GM21717 (cell line): ENCODE results near the gene TLR1.
A peak's percentile ranks its signal among the peaks of the same experiment; 100 is the strongest.
"Not testable (repeated sequence)": the region's sequence is repeated elsewhere in the genome, so short reads cannot be mapped to it uniquely, and the experiment has no call there.

Source experiments
- ATAC-seq: cut with Tn5 transposase; IDR thresholded peaks from one replicate; pipeline ENCODE4 v1.9.1; 2021; ENCODE audit warnings: mild to moderate bottlenecking, moderate library complexity; ENCODE audit not compliant: unreplicated experiment

Gene TLR1

DNA sequence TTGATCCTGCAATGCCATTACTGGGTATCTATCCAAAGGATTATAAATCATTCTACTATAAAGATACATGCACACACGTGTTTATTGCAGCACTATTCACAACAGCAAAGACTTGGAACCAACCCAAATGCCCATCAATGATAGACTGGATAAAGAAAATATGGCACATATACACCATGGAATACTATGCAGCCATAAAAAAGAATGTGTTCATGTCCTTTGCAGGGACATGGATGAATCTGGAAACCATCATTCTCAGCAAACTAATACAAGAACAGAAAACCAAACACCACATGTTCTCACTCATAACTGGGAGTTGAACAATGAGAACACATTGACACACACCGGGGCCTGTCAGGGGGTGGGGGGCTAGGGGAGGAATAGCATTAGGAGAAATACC is 26.7 kb downstream of the TLR1 start:
- not testable (repeated sequence) for ATAC-seq

DNA sequence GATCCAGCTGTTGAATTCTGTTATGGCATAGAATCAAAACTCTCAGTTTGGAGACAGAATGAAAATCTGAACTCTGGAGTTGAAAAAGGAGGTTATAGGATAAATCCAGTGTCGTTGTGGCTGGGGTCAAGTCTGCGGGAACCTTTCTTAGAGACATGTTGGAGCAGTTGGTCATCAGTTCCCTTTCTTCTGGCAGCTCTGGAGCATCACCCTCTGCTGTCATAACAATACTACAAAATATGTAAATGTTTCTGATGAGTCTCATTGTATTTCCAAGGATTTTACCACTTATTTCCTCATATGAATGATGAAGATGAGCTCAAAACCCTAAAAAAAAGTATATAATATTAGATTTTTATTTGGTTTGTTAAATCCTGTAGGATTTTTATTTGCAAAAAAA is 29.3 kb downstream of the TLR1 start:
- no peak for ATAC-seq

DNA sequence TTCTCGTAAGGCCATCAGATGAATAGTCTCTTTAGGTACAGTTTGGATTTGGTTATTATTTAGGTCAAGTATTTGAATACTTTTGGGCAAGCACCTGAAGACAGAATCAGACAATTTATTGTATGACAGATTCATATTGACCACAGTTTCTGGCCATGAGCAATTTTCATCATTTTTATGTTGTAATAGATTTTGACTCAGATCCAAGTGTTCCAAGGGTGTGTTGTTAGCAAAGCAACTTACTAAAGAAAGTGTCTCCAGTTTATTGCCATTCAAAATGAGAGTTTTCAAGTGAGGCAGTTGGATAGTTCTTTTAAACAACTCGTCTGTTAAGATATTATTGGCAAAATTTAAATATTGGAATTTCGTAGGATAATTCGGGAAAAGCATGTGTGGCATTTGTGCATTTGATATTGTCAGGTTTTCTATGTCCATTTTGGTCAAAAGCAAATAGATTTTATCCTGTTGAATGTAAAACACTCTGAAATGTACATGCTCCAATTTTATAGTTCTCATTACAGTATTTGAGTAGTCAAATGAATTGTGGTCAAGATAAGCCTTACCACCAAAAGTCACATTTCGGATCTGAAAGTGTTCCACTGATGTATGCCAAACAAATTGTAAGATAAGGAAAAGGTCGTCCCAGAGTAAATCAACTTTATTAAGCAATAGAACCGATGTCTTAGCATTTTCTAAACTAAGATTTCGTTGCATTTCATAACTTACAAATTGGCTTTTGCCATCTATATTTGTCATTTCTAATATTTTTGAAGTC is 30.2 kb downstream of the TLR1 start:
- no peak for ATAC-seq

DNA sequence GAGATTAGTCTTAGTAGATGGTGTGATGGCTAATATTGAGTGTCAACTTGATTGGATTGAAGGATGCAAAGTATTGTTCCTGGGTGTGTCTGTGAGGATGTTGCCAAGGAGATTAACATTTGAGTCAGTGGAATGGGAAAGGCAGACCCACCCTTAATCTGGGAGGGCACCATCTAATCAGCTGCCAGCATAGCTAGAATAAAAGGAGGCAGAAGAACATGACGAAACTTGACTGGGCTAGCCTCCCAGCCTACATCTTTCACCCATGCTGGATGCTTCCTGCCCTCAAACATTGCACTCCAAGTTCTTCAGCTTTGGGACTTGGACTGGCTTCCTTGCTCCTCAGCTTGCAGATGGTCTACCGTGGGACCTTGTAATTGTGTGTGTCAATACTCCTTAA is 34.3 kb downstream of the TLR1 start:
- not testable (repeated sequence) for ATAC-seq

DNA sequence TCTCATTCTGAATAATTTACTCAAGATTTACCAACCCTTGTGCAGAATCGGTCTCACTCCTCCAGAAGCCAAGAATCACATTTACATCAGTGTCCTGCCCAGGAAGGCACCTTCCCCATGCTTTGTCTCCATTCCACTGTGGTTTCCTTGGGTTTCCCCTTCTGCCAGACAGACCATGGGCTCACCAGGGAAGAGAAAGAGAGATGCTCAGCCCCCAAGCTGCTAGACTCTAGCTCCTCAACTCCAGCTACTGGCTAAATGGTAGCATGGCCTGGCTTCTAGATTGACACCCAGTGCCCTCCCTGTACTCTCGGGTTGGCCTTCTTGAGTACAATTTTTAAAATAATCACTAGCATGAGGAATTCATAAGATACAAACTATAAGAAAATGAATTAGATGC is 34.7 kb downstream of the TLR1 start:
- ATAC-seq: no peak

DNA sequence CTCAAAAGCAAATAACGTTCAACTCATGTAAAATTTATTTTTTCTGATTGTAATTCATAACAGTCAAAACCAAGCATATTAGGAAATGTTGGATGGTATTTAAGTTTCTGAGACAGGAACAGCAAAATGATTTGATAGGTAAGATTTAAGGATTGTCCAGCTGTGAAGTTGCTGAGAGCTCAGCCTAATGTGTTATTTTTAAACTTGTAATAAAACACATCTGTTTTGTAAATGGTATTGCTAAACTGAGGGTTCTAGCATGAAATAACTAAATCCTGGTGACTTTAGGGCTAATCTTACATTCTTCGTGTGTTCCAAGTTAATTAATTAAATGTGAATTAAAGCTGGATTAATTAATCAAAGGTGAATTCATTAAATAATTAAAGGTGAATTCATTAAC is 35.1 kb downstream of the TLR1 start:
- ATAC-seq: no peak

DNA sequence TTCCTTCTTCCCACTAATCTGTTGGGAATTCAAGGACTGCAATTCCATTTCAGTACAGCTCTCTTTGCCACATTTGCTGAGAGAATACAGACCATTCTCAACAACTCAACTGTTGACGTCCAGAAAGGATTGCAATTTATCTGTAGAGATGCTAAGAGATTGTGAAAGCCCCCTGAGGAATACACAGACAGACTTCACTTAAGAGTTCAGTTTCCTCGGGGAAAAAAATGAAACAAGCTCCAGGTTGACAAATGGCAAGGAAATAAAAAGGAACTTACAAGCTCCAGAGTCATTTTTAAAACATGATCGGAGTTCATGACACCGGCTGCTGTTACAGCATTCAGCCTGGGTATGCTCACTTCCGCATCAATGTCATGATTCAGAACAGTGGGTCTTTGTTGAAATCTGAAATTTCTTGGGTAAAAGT is 35.6 kb downstream of the TLR1 start:
- no peak for ATAC-seq

DNA sequence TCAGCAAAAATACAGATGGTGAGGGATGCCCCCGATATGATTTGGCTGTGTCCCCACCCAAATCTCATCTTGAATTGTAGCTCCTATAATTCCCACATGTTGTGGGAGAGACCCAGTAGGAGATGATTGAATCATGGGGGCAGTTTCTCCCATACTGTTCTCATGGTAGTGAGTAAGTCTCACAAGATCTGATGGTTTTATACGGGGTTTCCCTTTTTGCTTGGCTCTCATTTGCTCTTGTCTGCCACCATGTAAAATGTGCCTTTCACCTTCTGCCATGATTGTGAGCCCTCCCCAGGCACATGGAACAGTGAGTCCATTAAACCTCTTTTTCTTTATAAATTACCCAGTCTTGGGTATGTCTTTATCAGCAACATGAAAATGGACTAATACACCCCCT is 37.7 kb downstream of the TLR1 start:
- ATAC-seq: not testable (repeated sequence)

DNA sequence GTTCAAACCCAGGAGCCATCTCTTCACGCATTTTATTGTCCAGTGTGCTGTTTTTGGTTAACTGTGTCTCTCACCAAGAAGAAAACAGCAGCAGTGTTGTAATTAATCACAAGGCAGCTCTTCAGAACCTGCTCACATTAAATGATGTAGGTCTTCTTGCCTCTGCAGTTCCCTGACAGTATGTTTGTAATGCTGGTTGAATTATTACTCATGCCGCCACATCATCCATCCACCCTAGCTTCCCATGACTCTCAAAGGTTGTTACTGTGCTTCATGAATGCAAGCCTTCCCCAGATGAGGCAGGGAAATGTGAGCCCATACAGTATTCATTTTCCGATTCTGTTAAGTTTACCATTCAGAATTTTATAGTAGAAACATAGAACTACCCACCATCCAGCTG is 39.2 kb downstream of the TLR1 start:
- ATAC-seq: no peak

DNA sequence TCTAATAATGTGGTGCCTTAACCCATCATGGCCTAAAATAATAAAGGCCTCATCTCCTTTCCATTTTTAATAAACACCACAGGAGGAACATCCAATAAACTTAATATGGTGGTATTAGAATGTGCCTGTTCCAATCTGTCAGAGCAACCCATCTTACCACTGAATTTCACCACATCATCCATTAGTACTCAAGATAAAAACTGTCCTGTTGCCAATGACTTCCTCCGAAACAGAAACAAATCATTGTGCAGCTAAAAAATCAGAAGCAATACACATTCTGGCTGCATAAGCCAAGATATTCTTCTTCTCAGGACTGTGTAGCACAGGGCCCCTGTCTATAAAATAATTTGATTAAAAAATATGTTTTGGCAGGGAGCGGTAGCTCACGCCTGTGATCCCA is 40.3 kb downstream of the TLR1 start:
- no peak for ATAC-seq

DNA sequence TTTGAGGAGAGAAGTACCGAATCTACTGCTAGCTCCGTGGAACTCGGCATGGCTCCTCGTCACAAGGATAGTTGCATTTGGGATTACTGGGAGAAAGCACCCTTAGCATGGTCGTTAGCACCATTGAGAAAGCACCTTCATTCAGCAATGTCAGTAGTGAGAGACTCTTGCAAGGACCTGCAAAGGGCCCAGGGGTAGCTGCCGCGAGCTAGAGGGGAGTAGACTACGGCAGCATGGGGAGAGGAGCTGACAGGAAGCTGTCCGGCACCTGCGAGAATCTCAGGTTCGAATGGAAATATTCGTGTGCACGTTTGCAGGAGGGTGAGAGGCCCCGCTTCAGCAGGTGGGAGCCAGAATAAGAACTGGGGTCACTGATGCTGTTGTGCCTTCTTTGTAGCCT is 42.0 kb downstream of the TLR1 start:
- no peak for ATAC-seq

DNA sequence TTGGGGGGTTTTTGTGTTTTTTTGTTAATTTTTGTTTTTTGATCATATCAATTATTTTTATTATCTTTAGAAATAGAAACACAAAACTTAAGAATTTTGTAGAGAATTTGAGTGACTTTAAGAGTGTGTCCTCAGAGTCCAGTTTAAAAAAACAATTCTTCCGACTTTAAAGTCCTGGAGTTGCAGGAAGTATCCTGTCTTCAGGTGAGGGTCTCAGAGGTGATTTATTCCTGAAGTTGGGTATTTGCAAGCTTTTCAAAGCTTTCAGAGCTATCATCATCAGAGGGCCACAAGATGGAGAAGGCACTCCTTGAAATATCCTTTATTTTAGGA is 44.8 kb downstream of the TLR1 start:
- no peak for ATAC-seq

DNA sequence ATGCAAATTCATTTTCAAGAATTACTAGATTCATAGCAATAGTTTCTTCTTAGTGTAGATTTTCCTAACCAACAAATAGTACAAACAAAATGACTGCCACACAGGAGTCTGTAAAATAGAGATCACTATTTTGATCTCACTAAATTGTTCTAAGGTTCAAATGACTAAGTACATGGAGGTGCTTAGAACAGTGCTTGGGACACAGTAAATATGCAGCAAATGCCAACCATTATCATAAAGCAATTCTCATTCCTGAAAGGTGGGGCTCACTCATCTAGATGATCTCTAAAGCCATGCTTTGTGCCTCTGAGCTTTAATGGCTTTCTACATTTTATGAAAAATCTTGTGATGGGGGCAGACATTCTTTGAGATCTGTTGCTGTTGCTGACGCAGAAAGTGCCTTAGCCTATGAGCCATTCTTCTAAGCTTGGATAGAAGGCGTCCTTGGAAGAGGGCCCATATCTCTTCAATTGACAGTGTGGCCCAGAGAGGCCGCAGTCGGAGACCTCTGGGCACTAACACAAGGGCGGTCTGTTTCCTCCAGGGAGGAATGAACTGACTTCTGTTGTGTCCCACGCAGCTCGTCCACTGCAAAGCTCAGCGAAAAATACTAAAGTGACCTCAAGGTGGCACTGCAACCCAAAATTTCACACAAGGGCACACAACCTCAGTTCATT is 45.3 kb downstream of the TLR1 start:
- no peak for ATAC-seq

DNA sequence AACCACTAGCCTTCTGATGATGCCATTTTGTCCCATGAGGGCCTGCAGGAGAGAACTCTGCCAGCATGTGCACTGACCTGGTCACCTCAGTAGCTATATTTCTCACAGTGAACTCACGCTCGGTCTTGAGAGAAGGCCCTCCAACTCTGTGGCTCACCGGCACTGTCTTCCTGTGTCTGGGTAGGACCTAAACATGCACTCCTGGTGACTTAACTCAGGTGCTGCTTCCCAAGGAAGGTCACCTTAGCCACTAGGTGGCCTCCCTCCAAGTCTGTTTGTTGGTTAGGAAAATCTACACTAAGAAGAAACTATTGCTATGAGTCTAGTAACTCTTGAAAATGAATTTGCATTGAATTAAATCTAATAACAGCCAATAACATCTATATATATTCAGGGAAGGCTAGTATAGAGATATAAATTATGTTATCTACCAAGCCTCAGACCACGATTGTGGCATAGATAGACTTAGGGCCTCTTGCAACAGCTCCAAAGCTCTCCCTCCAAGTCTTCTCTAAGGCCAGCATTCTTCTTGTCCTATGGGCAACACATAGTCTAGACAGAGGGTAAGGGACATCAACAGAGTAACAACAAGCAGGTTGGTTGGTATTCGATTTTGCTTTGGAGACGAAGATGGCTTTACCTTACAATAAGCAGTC is 46.5 kb downstream of the TLR1 start:
- no peak for ATAC-seq

DNA sequence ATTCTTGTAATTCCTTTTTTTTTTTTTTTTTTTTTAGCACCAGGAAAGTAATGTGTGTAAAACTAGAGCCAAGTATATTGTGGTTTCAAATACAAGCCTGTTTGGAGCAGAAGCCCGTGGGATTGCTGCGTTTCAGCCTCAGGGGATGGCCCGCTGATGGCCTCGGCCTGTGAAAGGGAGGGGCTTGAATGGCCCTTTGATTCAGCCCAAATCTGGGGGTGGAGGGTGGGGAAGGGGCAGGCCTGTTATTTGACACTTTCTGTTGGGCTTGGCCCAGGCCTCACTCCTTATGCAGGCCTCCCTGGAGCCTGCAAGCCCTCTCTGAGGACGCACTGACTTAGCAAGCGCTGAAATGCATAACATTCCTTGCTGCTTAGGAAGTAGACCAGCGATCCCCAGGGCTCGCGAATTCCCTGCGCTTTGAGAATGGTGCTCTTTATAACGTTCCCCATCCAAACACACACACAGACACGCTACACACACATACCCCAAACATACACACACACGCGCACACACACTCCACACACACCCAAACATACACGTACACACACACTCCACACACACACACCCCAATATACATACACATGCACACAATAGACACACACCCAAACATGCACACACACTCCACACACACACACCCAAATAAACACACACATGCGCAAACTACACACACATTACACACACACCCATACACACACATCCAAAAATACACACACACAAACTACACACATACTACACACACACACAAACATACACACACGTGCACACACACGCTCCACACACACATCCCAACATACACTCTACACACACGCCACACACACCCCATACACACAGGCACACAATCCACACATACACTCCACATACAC is 51.4 kb downstream of the TLR1 start:
- no peak for ATAC-seq

DNA sequence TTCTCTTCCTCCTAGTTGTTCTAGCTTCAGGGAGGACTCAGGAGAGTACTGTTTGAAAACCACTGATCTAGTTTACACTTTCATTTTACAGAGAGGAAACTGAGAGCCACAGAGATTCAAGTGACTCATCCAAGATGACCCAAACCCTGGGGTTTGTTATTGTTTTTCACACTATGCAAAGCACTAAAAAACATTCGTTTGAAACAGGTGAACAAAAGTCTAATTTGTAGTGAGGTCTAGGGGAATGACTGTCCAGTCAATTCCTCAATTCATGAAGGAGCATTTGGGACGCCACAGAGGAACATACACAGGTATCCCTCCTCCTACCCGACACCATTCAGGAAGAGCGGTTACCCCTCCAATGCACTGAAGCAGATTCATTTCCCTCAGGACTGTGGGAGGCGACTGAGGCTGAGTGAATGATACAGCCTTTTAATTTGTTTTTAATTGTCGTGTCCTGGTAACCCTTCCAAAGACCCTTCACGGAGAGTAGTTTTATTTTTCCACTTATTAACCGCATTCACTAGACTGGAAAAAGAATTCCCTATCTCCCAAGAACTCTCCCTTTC is 52.1 kb downstream of the TLR1 start:
- peak; percentile 87 for ATAC-seq

DNA sequence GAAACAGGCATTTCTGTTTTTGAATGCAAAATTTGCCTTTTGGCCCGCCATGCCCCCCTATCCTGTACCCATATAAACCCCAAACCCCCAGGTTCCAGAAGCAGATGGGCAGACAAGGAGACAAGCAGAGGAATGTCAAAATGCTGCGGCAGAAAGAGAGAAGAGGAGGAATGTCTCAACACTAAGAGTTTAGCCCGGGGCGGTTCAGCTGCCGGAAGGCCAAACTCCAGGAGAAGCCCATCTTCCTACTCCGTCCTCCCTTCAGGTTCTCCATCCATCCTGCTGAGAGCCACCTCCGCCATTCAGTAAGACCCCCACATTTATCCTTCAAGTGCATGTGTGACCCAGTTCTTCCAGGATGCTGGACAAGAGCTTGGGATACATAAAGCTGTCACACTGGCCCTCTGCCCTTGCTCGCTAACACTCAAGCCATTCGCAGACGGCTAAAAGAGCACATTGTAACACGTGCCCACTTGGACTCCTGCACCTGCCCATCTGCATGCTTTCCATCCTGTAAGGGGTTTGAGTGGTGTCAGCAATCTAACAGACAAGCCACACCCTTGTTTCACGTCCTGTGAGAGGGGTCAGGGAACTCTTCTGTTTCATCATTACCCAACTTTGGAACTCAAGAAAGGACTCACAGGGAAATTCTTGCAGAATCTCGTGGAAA is 53.1 kb downstream of the TLR1 start:
- ATAC-seq: no peak

DNA sequence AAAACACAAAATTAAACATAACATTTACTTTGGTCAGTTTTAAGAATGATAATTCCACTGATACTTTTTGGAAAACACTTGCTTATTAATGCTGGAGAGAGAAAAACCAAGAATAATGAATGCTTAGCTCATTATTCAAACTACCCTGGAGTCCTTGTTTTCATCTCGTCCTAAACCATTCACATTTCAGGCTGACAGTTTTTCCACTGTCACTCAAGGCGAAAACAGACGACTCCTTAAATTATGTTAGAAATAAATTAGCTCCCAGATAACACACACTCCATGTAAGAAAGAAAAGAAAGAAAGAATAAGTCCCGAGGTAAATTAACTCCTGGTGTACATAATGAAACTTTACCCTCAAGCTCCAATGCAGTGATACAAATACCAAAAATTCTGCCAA is 55.3 kb downstream of the TLR1 start:
- ATAC-seq: no peak

DNA sequence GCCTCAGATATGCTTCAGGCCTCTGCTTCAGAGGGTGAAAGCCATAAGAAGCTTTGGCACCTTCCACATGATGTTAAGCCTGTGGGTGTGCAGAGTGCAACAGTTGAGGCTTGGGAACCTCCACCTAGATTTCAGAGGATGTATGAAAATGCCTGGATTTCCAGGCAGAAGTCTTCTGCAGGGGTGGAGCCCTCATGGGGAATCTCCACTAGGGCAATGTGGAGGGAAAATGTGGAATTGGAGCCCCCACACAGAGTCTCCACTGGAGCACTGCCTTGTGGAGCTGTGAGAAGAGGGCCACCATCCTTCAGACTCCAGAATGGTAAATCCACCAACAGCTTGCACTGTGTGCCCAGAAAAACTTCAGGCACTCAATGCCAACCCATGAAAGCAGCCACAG is 57.0 kb downstream of the TLR1 start:
- no peak for ATAC-seq
